Adrenal gland (tissue), 12 donors: Measurements from ENCODE around the gene EIF4H. TPM values are rescaled to one million over a fixed set of nuclear protein-coding genes. Genes with fewer than 3 reads are reported as not detected.
"Not testable (repeated sequence)": the region's sequence is repeated elsewhere in the genome, so short reads cannot be mapped to it uniquely, and the experiment has no call there.

Experiments used
- DNase-seq, 7 donors: peaks; one replicate each; pipeline ENCODE4 v3.0.0-alpha.2; 2019 to 2020
- H3K27ac ChIP-seq, 5 donors: fragments of 200-600 bp; sonication (generic) in 4 of 5; 1 replicate in 3 of 5; 2 replicates in 2 of 5; pipeline versions ENCODE4 v1.5.1 to v1.8.0; 2016 to 2020; ENCODE audit warnings: mild to moderate bottlenecking in 1 of 5
- H3K27me3 ChIP-seq: fragments of 200-600 bp; 2 replicates; pipeline ENCODE4 v1.8.0; 2021
- H3K36me3 ChIP-seq, 2 donors: fragments of 200-600 bp; replicated peaks in 1 of 2; 1 replicate in 1 of 2; 2 replicates in 1 of 2; pipeline versions ENCODE4 v1.5.1 to v1.8.0; 2018 to 2022
- H3K4me1 ChIP-seq, 2 donors: fragments of 200-600 bp; replicated peaks in 1 of 2; 1 replicate in 1 of 2; 2 replicates in 1 of 2; pipeline versions ENCODE4 v1.5.1 to v1.8.0; 2018 to 2021
- H3K4me3 ChIP-seq, 4 donors: fragments of 200-600 bp; sonication (generic) in 3 of 4; one replicate each; pipeline ENCODE4 v1.5.1; 2016 to 2018
- H3K9me3 ChIP-seq, 3 donors: fragments of 200-600 bp; sonication (generic) in 1 of 3; replicated peaks in 1 of 3; 1 replicate in 2 of 3; 2 replicates in 1 of 3; pipeline versions ENCODE4 v1.5.1 to v1.8.0; 2016 to 2021
- POLR2A ChIP-seq, 2 donors: fragments of 450-650 bp; IDR thresholded peaks; one replicate each; pipeline ENCODE4 v1.6.1; 2017; ENCODE audit warnings: antibody characterized with exemption in 2 of 2, mild to moderate bottlenecking in 2 of 2, moderate library complexity in 1 of 2
- WGBS, 4 donors: extraction: QIAGEN DNeasy Blood & Tissue Kit in 2 of 4; methylation state at CpG; one replicate each; pipeline versions ENCODE4 v1.1.5 to v1.1.7; 2013 to 2017; 5-methylcytosine and 5-hydroxymethylcytosine counted together
- intact Hi-C, 2 donors: fragments of 100-400 bp; cut with DNase I; formaldehyde crosslinking; loops; one replicate each; pipeline versions ENCODE4 v1.14.1 to v1.15.0; 2022 to 2023
- polyA plus RNA-seq, 3 donors: library from polyadenylated mRNA; stranded (reverse); fragments of 200-250 nt in 2 of 3; fragments of 350-450 nt in 1 of 3; fragmentation: Illumina TruSeq in 1 of 3; extraction: RNeasy Lipid Tissue Mini Kit (QIAGEN cat#74804) in 1 of 3; gene quantifications; one replicate each; pipeline ENCODE4 v1.2.3, GENCODE V29; 2013 to 2014
- total RNA-seq, 9 donors: library from RNA; depleted of rRNA in 4 of 9; stranded (reverse); fragments of >200 nt in 4 of 9; fragments of 120-200 nt in 1 of 9; fragmentation: NEBNext Ultra II Directional in 1 of 9; extraction: Animal tissue kit (Norgen Biotek cat#: 25700) in 1 of 9; gene quantifications; one replicate each; pipeline versions ENCODE4 v1.1.0 to v1.2.4, GENCODE V29; 2013 to 2023
- TF ChIP-seq, protein P1 (sequence below), 6 experiments: fragments of 450-650 bp in 4 of 6; fragments of 200-600 bp in 2 of 6; sonication (generic) in 1 of 6; IDR thresholded peaks; 1 replicate in 5 of 6; 2 replicates in 1 of 6; pipeline versions ENCODE4 v1.5.1 to v1.8.0; 2016 to 2021; ENCODE audit warnings: antibody characterized with exemption in 6 of 6, mild to moderate bottlenecking in 2 of 6, moderate library complexity in 1 of 6
- donor health status: healthy with polysubstance abuse.
- donor health status: Bipolar disorder and iron deficiency.
- donor health status: DM: yes; HTN: yes; CAD: no.
- donor health status: DM: no; HTN: no; CAD: no.
- donor health status: DM: no; HTN: no; CAD: no.
- donor health status: DM: yes; HTN: yes; CAD: no.

Gene EIF4H
- total and polyA plus RNA-seq, 12 donors = 108 to 364 (median 252) TPM

DNA sequence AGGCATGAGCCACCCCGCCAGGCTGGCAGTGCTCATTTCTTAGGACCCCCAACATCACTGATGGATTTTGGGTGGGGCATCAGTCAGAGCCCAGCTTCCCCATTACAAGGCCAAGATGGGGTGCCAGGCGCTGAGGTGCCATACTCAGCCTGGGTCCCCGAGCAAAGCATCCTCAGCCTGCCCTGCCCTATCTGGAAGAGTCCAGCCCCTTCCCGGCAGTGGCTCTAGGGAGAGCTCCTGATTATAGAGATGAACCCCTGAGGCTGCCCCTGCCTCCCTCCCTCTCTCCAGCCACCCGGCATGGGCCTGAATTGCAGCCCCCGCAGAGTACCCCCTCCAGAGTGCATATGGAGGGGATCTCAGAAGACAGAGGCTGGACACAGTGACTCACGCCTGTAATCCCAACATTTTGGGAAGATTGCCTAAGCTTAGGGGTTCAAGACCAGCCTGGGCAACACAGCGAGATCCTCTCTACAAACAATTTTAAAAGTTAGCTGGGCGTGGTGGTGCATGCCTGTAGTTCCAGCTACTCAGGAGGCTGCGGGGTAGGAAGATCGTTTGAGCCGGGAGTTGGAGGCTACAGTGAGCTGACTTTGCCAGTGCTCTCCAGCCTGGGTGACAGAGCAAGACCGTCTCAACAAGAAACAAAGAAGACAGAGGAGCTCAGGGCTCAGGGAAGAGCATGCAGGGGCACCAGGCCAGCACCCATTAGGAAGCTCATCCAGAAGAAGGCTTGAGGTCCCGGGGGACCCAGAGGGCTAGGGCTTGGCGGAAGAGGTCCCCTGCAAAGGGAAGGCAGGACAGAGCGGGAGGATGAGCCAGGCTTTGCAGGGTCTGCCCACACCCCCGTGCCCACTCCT lies 48.9 kb downstream of the EIF4H start:
- WGBS, 4 donors = 73 to 89% (median 87%) methylated on average over 11 to 17 of the region's 17 CpGs
- no peak for DNase-seq
- intact Hi-C loops = no loop called here
- H3K4me3 ChIP-seq = no peak overlapping the region
- no peak overlapping the region for H3K27ac ChIP-seq
- H3K9me3 ChIP-seq = no peaks in the 10 kb centered on the region
- TF ChIP-seq, protein P1, sequence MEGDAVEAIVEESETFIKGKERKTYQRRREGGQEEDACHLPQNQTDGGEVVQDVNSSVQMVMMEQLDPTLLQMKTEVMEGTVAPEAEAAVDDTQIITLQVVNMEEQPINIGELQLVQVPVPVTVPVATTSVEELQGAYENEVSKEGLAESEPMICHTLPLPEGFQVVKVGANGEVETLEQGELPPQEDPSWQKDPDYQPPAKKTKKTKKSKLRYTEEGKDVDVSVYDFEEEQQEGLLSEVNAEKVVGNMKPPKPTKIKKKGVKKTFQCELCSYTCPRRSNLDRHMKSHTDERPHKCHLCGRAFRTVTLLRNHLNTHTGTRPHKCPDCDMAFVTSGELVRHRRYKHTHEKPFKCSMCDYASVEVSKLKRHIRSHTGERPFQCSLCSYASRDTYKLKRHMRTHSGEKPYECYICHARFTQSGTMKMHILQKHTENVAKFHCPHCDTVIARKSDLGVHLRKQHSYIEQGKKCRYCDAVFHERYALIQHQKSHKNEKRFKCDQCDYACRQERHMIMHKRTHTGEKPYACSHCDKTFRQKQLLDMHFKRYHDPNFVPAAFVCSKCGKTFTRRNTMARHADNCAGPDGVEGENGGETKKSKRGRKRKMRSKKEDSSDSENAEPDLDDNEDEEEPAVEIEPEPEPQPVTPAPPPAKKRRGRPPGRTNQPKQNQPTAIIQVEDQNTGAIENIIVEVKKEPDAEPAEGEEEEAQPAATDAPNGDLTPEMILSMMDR (IDR thresholded peaks at IDR 0.05) = no peak
- no peak for TF ChIP-seq POLR2A (IDR thresholded peaks at IDR 0.05)
- H3K4me1 ChIP-seq = no peaks in the 10 kb centered on the region
- no peaks in the 10 kb centered on the region for H3K27me3 ChIP-seq
- H3K36me3 ChIP-seq = no peaks in the 10 kb centered on the region

DNA sequence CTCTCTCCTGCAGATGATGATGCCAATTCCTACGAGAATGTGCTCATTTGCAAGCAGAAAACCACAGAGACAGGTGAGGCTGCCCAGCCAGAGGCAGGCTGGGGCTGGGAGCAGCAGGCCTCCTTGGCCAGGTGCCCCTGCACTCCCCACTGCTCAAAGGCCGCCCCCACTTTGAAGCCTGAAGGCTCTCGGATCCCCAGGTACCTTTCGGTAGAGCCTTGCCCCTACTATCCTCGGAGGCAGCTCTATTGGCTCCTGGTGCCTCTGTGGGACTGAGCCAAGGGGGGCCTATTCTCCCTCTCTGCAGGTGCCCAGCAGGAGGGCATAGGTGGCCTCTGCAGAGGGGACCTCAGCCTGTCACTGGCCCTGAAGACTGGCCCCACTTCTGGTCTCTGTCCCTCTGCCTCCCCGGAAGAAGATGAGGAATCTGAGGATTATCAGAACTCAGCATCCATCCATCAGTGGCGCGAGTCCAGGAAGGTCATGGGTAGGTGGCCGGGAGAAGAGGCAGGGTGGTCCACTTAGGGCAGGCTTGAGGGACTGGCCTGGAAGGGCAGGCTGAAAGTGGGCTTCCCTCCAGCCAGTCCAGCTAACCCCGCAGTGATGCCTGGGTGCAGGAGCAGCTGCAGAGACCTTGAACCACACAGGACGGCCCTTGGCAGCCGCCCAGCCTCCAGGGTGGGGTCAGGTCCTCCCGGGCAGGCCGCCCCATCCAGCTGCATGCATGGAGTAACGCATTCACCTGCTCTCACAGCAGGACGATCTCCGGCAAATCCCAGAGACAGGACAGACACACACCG lies 49.8 kb downstream of the EIF4H start:
- no peaks in the 10 kb centered on the region for H3K36me3 ChIP-seq
- H3K4me3 ChIP-seq = no peak overlapping the region
- DNase-seq = peak in 2 of 7 donors; percentile 49 to 51
- H3K27me3 ChIP-seq = no peaks in the 10 kb centered on the region
- H3K27ac ChIP-seq = no peak overlapping the region
- H3K4me1 ChIP-seq = no peaks in the 10 kb centered on the region
- 50 to 91% (median 56%) methylated on average over 2 to 18 of the region's 18 CpGs for WGBS, 4 donors
- no peaks in the 10 kb centered on the region for H3K9me3 ChIP-seq
- no peak for TF ChIP-seq POLR2A (IDR thresholded peaks at IDR 0.05)
- TF ChIP-seq, protein P1 (IDR thresholded peaks at IDR 0.05) = no peak
- intact Hi-C loops = no loop called here

DNA sequence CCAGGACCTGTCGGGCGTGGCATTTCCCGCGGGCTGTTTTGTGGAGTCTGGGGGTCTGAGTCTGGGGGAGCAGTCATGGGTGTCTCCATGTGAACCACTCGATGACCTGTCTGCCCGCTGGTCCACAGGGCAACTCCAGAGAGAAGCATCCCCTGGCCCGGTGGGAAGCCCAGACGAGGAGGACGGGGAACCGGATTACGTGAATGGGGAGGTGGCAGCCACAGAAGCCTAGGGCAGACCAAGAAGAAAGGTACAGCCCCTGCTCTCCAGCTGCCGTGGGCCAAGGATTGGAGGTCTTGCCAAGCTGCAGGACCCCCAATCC lies 50.3 kb downstream of the EIF4H start:
- Histone ChIP-seq H3K4me3 (no peak overlapping the region), H3K9me3 (no peaks in the 10 kb centered on the region), H3K4me1 (no peaks in the 10 kb centered on the region), H3K36me3 (no peaks in the 10 kb centered on the region), H3K27me3 (no peaks in the 10 kb centered on the region), H3K27ac (no peak overlapping the region)
- no peak for TF ChIP-seq POLR2A (IDR thresholded peaks at IDR 0.05)
- TF ChIP-seq, protein P1 (IDR thresholded peaks at IDR 0.05) = no peak
- intact Hi-C loops = no loop called here
- WGBS, 4 donors = 82 to 92% (median 86%) methylated on average over 6 to 12 of the region's 12 CpGs
- no peak for DNase-seq

DNA sequence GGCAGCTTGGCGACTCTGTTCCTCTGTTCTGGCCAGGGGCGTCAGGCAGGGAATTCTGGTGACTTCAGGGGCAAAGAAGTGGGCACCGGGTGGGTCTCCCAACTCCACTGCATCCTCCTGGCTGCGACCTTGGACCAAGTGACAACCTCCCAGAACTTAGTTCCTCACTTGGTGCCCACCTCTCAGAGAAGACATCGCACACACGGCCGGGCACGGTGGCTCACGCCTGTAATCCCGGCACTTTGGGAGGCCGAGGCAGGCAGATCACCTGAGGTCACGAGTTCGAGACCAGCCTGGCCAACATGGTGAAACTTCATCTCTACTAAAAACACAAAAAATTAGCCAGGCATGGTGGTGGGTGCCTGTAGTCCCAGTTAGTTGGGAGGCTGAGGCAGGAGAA lies 50.8 kb downstream of the EIF4H start:
- H3K9me3 ChIP-seq, H3K27me3 ChIP-seq, H3K4me1 ChIP-seq, DNase-seq, H3K27ac ChIP-seq, intact Hi-C loops, H3K36me3 ChIP-seq, H3K4me3 ChIP-seq: not testable (repeated sequence)
- 90 to 96% (median 94%) methylated on average over 5 to 13 of the region's 13 CpGs for WGBS, 4 donors
